GM18861 (cell line): ENCODE measurements around the gene RANBP17.
"Not testable (repeated sequence)": the region's sequence is repeated elsewhere in the genome, so short reads cannot be mapped to it uniquely, and the experiment has no call there.

Source experiments
- ATAC-seq: cut with Tn5 transposase; IDR thresholded peaks from one replicate; pipeline ENCODE4 v1.9.1; 2021; ENCODE audit not compliant: unreplicated experiment

RANBP17 gene

DNA sequence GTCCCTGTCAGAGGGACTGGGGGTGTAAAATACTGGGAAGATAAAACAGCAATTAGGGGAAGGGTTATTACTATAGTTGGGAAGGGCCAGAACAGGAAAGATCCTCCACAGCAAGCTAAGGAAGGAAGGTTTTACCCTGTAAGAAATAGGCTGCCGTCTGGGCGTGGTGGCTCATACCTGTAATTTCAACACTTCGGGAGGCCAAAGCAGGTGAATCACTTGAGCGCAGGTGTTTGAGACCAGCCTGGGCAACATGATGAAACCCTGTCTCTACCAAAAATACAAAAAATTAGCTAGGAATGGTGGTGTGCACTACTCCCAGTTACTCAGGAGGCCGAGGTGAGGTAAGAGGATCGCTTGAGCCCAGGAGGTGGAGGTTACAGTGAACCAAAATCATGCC, 282.1 kb downstream of the RANBP17 start:
- no peak for ATAC-seq

DNA sequence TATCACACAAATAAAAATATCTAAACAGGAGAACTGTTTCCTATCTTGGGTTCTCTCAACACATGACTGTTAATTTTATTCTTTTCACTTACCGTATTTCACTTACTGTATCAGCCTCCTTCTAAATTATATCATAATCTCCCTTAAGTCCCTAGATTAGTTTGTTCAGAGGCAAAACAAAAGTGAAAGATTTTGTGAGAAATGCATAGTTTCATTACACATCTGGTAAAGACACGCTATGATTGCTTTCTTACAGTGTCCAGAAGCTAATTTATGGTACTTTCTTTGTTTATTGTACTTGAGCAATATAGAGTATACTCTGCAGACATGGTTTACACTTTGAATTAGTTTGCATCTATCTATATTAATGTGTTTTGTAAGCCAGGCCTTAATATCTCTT, 287.5 kb downstream of the RANBP17 start:
- no peak for ATAC-seq

DNA sequence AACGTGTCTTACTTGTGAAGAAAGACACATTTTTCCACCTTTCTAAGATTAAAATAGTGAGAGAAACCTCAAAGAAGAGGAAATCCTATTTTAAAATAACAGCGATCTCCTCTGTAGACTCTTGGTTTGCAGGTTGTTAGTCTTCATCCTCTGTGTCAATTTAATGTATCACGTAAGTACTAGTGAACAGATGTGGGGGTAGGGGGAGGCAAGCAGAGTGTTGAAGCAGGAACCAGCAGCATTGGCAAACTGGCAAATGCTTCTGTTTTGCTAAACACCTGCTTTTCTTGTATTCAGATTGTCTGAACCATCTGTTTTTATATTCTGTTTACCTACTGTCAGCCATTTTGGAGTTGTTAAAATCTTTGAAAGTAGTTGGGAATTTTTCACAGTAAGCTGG, 288.0 kb downstream of the RANBP17 start:
- no peak for ATAC-seq

DNA sequence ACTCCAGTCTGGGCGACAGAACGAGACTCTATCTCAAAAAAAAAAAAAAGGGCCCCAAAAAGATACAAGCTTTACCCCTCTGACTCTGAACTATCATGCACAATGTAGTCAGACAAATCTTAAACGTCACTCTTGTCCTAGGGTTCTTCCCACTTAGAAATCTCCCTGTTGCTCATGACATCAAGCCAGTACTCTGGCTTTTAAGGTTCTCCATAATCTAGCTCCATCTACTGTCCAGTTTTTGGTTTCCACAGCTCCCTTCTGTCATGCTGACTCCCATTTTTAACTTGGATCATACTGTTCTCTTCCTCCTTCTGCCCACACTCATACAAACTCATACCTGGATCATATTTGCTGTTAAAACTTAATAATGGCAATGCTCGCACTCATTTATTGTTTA, 290.6 kb downstream of the RANBP17 start:
- no peak for ATAC-seq

DNA sequence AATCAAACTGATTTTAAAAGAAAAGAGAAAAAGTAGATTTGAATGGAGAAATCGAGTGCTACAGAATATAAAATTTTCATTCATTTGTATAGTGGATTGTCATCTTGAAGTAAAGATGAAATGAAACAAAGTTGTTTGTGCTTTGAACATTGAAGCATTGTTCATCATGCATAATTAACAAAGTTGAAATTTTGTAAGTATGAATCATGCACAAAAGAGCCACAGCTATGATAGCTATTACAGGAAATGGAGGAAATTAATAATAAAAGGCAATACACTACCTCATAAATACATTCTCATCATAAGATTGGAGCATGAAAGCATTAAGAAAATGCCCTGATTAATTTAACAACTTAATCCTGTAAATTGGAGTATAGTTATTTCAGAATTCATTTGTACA, 293.8 kb downstream of the RANBP17 start:
- no peak for ATAC-seq

DNA sequence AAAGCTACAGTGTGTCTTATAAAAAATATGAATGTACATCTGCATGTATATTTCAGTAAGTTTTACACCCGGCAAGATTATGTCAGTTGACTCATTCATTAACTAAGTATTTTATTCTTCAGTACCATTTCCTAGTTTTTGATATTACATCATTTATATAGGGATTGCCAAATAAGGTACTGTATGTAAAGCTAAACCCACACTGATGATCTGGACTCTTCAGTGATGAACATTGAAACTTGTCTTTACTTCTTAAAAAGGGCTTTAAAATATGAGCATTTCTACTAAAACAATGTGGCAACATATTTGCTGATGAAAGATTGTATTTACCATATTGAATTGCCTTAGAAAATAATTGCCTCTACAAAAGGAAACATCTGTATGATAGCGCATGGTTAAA, 295.5 kb downstream of the RANBP17 start:
- ATAC-seq = no peak

DNA sequence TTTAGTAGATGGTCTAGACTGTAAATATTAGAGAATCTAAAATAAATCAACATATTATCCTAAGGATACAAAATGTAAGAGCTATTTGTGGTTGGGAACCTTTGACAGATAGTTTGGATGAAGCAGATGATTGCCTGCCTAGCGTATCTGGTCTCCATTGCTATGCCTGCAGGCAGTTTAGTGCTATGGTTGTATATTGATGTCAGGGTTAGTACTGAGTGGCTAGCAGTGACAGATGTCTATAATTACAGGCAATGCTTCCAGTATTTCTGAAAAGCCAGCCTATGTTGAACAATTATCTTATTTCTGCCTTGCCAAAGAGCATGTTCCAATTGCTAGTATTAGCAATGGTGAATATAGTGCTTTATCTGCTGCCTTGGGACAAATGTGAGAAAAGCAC, 296.0 kb downstream of the RANBP17 start:
- no peak for ATAC-seq

DNA sequence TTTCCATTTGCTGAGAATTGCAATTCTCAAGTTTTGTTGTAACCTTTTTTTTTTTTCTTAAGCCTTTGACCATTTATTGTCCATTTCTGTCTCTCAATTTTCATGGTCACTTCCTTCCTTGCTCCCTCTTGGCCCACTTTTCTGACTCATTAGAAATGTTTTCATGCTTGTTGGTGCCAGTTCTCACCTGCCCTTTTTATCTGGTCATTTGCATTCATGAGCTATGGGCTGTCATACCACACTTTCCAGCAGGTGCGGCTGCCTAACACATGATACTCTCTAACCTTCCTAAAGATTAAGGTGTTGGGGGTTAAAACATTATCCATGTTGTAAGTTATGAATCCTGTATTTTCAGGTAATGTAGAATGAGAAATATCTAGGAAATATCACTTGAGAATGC, 296.8 kb downstream of the RANBP17 start:
- ATAC-seq = no peak

DNA sequence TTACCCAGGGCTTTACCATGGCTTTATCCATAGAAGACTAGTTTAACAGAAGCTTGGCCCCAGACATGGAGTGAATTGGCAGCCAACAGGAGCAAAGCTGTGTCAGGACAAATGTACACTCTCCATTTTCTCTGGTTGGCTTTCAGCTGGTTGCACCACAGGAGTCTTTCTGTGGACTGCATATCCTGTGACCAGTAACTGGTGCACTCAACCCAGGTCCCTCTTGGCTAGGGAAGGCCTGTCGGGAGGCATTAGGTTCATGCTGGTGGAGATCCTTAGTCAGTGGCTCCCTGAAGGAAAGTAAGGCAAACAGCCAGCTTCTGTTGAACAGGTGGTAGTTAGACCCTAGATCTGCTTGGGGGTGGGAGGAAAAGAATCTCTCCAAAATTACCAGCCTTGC, 300.3 kb downstream of the RANBP17 start:
- ATAC-seq = no peak

DNA sequence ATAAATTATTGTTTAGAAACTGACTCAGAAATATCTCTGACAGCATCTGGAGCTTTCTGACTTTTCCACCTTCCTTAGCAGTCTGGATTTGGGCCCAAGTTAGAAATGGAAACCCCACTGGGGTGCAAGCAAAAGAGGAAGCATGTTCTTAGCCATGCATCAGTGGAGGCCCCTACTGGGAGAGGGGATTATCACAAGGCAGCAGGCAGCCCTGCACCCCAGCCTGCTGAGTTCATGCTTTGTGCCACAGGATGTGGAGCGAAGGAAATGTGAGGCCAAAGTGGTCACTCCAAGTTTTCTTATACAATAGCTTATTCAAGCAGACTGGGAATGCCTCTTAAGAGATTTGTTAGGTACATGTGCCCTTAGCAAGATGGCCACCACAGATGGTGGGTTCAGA, 300.8 kb downstream of the RANBP17 start:
- ATAC-seq = no peak

DNA sequence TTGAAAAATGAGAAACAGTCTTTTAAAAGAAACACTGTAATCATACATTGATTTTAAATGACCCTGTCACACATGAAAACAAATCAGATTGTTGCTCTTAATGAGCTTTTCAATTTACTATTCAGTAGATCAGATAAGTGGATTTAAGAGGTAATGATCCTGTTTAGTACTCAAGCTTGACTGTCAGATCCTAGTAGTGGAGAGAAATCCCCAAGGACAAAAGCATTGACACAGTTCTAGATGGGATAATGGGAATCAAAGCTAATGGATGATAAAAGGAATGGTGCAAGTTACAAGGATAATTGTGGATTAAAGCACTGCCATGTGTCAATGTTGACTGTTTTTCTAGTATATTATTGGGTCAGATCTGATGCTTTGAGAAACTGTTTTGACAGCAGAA, 304.9 kb downstream of the RANBP17 start:
- ATAC-seq = no peak

DNA sequence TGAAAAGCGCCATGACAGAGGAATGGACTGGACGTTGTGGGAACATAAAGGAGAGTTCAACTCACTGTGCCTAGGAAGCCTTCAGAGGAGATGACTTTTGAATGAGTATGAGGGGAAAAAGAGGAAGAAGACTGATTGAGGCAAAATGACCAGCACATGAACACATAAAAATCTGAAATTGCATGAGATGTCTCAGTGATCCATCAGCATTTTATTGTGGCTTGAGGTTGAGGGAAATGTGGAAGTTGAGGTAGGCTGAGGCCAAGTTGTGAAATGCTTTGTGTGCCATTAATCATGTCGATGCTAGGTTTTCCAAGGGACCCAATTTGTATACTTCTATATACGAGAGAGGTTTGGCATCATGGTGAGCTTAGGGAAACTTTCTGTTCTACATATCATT, 306.4 kb downstream of the RANBP17 start:
- ATAC-seq = no peak

DNA sequence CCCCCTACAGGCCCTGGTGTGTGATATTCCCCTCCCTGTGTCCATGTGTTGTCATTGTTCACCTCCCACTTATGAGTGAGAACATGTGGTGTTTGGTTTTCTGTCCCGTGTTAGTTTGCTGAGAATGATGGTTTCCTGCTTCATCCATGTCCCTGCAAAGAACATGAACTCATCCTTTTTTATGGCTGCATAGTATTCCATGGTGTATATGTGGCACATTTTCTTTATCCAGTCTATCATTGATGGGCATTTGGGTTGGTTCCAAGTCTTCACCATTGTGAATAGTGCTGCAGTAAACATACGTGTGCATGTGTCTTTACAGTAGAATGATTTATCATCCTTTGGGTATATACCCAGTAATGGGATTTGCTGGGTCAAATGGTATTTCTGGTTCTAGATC, 313.1 kb downstream of the RANBP17 start:
- not testable (repeated sequence) for ATAC-seq

DNA sequence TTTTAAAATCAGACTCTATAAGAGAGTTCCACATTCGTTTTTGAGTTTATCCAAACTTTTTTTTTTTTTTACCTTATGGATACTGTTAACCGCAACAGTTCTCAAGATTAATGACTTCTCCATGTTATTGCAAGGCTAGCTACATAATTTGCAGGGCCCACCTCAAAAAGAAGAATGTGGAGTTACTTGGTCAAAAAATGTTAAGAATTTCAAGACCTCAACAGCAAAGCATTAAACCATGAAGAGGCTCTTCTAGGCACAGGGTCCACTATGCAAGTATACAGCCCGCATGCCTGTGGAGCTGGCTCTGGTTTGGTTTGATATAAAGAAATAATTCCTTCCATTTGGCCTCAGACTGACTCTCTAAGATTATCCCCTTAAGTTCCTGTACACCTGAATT, 313.9 kb downstream of the RANBP17 start:
- ATAC-seq = no peak

DNA sequence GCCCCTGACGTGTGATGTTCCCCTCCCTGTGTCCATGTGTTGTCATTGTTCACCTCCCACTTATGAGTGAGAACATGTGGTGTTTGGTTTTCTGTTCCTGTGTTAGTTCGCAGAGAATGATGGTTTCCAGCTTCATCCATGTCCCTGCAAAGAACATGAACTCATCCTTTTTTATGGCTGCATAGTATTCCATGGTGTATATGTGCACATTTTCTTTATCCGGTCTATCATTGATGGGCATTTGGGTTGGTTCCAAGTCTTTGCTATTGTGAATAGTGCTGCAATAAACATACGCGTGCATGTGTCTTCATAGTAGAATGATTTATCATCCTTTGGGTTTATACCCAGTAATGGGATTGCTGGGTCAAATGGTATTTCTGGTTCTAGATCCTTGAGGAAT, 316.4 kb downstream of the RANBP17 start:
- not testable (repeated sequence) for ATAC-seq

DNA sequence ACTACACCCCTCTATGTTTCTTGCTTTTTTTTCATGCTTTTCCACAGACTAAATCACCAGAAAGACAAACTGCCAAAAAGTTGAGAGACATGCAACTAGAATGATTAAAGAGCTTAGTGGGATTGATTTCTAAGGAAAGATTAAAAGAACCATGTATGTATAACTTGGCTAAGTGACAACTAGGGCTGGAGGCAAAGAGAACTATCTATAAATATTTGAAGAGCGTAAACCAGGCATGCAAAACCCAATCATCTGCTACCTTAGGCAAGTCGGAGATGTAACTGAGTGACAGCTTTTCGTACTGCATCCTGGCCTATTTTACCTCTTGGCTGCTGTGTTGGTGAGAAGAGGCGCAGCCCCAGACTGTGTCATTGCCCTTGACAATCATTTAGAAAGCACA, 326.2 kb downstream of the RANBP17 start:
- ATAC-seq = no peak

DNA sequence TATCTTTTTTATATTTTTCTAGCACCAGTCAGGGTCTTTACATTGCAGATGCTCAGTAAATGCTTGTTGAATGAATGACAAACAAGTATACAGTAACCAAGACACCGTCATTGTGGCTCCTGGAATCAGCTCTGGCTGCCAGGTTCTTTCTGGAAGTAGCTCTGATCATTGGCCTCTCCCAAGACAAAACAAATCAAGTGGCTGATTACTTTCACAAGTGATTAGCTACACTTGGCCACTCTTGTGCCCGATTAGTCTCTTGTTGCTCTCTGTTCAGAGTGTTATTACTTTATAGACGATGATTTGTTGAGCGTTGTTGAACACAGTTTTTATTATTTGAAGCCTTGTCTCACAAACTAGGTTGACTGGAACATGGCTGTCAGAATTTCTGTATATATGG, 327.6 kb downstream of the RANBP17 start:
- ATAC-seq = no peak

DNA sequence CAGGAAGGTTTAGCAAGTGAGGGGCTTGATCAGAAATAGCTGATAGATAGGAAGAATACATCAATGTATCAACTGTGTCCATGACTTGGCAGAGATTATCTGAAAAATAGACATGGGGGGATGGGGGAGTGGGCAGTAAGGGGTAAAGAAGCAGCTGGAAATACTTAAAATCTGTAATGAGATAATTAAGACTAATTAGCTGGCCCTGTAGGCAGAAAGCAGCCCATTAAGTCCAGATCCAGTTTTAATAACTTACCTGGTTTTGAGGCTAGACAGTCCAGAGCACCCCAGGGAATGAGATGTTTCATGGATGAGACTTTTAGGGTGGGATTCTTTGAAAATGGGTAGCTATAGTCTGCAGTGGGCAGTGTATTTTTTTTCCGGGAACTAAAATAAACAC, 330.3 kb downstream of the RANBP17 start:
- no peak for ATAC-seq

DNA sequence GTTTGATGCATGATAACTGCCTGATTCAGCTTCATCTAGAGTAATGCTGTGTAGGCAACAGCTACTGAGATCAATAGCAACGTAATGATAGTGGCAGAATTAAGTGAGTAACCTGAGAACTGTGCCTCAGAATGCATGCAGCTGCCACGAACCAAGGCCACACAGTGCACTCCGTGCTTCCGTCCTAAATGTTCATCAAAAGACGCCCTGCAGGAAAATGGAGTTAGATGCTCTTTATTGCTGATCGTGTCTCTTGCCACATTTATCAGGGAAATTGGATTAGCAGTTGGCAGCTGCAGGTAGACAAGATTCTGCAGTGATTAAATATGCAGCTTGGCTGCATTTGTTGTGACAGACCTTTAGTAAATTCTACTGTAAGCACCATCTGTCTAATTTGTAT, 339.5 kb downstream of the RANBP17 start:
- no peak for ATAC-seq

DNA sequence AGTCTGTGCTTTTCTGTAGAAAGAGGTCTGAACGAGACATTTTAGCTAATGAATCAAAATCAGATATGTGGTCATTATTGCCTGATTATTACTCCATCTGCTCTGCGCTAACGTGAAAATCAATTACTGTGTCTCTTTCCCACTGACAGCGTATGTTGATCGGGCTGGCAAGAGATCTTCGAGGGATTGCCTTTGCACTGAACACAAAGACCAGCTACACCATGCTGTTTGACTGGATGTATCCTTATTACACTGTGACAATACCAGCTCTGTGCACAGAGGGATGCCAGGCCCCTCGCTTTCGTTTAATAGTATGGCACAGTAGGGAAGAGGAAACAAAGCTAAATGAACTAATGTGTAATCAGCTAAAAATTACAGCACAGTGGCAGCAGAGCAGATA, 343.6 kb downstream of the RANBP17 start:
- no peak for ATAC-seq

DNA sequence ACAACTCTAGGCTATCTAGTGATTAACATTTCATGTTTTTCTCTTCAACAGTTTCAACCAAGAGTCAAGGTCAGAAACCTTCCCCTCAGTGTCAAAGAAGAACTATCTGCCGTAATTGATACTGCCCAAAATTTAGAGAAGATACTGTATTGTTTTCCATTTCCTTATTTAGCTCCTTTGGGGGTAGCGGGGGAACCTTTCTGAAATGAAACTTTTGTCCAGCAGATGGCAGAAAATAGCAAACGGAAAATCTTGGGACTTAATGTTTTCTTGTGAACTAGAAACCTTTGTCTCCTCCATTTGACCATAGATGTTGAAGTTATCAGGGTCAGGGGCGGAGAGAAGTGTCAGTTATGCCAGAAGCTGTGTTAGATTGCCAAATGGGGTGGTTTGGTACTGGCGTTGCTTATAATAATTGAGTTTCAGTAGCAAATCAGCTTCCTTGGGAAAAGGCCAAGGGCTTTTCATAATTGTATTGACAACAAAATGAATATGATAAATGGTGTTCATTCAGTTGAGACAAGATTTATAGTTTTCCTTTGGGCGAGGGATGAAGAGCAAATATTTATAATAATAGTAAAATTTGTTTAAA, 345.5 kb downstream of the RANBP17 start:
- ATAC-seq = no peak

DNA sequence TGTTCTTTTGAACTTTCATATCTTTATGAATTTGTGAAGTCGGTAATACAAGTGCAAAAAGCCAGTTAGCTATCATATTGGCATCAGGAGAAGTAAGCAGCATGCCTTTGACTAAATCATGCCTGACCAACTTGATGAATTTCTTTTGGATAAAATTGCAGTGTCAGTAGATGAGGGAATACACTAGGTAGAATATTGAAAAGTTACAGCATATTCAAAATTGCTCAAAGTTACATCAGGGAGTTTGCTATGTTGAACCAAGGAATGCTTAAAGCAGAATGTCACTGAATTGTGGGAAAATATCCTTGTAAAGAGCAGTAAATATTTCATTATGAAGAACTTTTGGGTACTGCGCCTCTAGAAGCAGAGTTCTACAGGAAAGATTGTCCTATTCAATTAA, 360.1 kb downstream of the RANBP17 start:
- ATAC-seq = no peak

DNA sequence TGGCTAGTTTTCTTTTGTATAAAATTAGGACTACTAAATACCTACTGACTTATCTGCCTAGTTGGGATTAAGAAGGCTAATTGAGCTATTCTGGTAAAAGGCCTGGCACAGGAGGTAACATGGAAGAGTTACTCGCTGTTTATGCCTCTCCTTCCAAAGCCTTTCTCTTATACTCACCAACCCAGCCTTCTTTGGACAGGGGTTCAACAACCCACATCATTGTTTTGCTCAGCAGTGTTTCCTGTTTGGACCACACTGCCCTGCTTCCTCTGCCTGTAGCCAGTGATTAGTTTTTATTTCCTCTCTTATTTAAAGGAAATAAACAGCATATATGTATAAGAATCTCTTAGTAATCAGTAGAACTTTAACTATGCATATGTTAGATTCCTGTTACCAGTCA, 362.1 kb downstream of the RANBP17 start:
- ATAC-seq = no peak
